NT2/D1 (cell line): ENCODE data around the gene KRTAP5-10.
"Not testable (repeated sequence)": the region's sequence is repeated elsewhere in the genome, so short reads cannot be mapped to it uniquely, and the experiment has no call there.

Experiments
- YY1 ChIP-seq: IDR thresholded peaks from 2 replicates; pipeline ENCODE4 v1.6.1; 2011; ENCODE audit not compliant: insufficient read length, insufficient read depth
- ZNF274 ChIP-seq: IDR thresholded peaks from 2 replicates; pipeline ENCODE4 v1.6.1; 2011; ENCODE audit warnings: mild to moderate bottlenecking, low read depth, low read length

DNA sequence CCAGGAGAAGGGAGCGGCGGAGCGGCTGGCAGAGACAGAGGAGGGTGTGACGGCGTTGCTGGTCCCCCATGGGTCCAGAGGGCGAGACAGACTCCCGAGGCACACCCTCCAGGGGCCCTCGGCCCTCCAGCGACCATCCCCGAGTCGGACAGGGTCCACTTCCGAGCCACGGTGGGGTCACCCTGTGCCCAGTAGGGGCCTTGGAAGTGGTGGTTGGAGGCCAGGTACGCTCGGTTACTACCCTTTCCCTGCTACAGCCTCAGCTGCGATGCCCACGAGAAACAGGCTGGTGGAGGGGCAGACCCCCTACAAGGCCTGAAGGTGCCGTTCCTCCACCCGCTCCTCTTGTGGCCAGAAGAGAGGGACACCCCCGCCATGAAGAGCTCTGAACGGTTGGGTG lies 42.9 kb downstream of the KRTAP5-10 start:
- TF ChIP-seq ZNF274, YY1: not testable (repeated sequence)
